HFFc6 (cell line): ENCODE data around the gene C17orf114.

Experiments
- DNase-seq: peaks from one replicate; pipeline ENCODE4 v3.0.0-alpha.2; 2018
- H3K27ac Mint-ChIP-seq: 2 replicates; pipeline ENCODE4 v1.8.0; 2020; ENCODE audit warnings: mild to moderate bottlenecking, mixed read lengths
- H3K27me3 Mint-ChIP-seq: 2 replicates; pipeline ENCODE4 v1.8.0; 2021; ENCODE audit warnings: mild to moderate bottlenecking, moderate library complexity, mixed read lengths; ENCODE audit not compliant: insufficient read depth
- H3K36me3 Mint-ChIP-seq: 2 replicates; pipeline ENCODE4 v1.8.0; 2021; ENCODE audit warnings: low read depth, mixed read lengths
- H3K4me1 Mint-ChIP-seq: 2 replicates; pipeline ENCODE4 v1.8.0; 2020; ENCODE audit warnings: low read depth, mixed read lengths
- H3K4me3 Mint-ChIP-seq: 2 replicates; pipeline ENCODE4 v1.8.0; 2020; ENCODE audit warnings: mild to moderate bottlenecking, moderate library complexity, mixed read lengths
- H3K9me3 Mint-ChIP-seq: 2 replicates; pipeline ENCODE4 v1.8.0; 2020; ENCODE audit warnings: mild to moderate bottlenecking, mixed read lengths
- CTCF ChIP-seq: fragments of 200-600 bp; sonication (generic); IDR thresholded peaks from 2 replicates; pipeline ENCODE4 v1.5.0; 2021; ENCODE audit warnings: antibody characterized with exemption, mild to moderate bottlenecking

C17orf114 gene

GRCh38 chr17:4811471-4811870, 9.3 kb upstream of the C17orf114 start:
- peaks cover 17% of the 10 kb centered on the region for H3K36me3 Mint-ChIP-seq
- no peaks in the 10 kb centered on the region for H3K9me3 Mint-ChIP-seq
- no peak for TF ChIP-seq CTCF
- no peak for DNase-seq
- no peaks in the 10 kb centered on the region; the same call in none of the 2 replicates for H3K27me3 Mint-ChIP-seq
- H3K4me3 Mint-ChIP-seq = no peak overlapping the region
- peaks cover 6% of the 10 kb centered on the region; the same call in 1 of the 2 replicates for H3K4me1 Mint-ChIP-seq
- no peak overlapping the region for H3K27ac Mint-ChIP-seq

- Mint-ChIP-seq H3K9me3 (no peaks in the 10 kb centered on the region), H3K36me3 (peaks cover 17% of the 10 kb centered on the region), H3K27ac (no peak overlapping the region), H3K4me3 (no peak overlapping the region), H3K27me3 (no peaks in the 10 kb centered on the region; the same call in none of the 2 replicates), H3K4me1 (peaks cover 12% of the 10 kb centered on the region; the same call in 1 of the 2 replicates)
- TF ChIP-seq CTCF = no peak
- no peak for DNase-seq
These were observed 8.7 kb upstream of the C17orf114 start for GRCh38 chr17:4810696-4811290.

GRCh38 chr17:4808378-4808767, 6.2 kb upstream of the C17orf114 start:
- no peaks in the 10 kb centered on the region; the same call in none of the 2 replicates for H3K27me3 Mint-ChIP-seq
- H3K36me3 Mint-ChIP-seq = peaks cover 17% of the 10 kb centered on the region
- peak overlapping the region; percentile 88 for H3K4me3 Mint-ChIP-seq
- no peak for TF ChIP-seq CTCF
- H3K4me1 Mint-ChIP-seq = peaks cover 12% of the 10 kb centered on the region; the same call in 1 of the 2 replicates
- no peak overlapping the region for H3K27ac Mint-ChIP-seq
- no peak for DNase-seq
- no peaks in the 10 kb centered on the region for H3K9me3 Mint-ChIP-seq

GRCh38 chr17:4807605-4808377, 5.7 kb upstream of the C17orf114 start:
- H3K4me1 Mint-ChIP-seq = peaks cover 12% of the 10 kb centered on the region; the same call in 1 of the 2 replicates
- H3K4me3 Mint-ChIP-seq = peak overlapping the region; percentile 88
- DNase-seq = no peak
- H3K27me3 Mint-ChIP-seq = no peaks in the 10 kb centered on the region; the same call in none of the 2 replicates
- TF ChIP-seq CTCF = no peak
- H3K36me3 Mint-ChIP-seq = peaks cover 17% of the 10 kb centered on the region
- H3K9me3 Mint-ChIP-seq = no peaks in the 10 kb centered on the region
- H3K27ac Mint-ChIP-seq = peak overlapping the region; percentile 48; the same call in 1 of the 2 replicates

GRCh38 chr17:4806777-4807604, 4.9 kb upstream of the C17orf114 start, which contains the start of gene PLD2:
TSS of gene PLD2 (plus strand) at chr17:4807152. CDS start at chr17:4807773, 621 bp downstream.
- DNase-seq = peak; percentile 55
- Mint-ChIP-seq H3K4me1 (peaks cover 12% of the 10 kb centered on the region; the same call in 1 of the 2 replicates), H3K27ac (peak within 1 kb of the TSS; percentile 48; the same call in 1 of the 2 replicates), H3K4me3 (peak within 1 kb of the TSS; percentile 88), H3K36me3 (peaks cover 17% of the 10 kb centered on the region), H3K9me3 (no peaks in the 10 kb centered on the region), H3K27me3 (no peaks in the 10 kb centered on the region; the same call in none of the 2 replicates)
- no peak for TF ChIP-seq CTCF
